ENCODE results near the gene ZNF230. TPM values are rescaled to one million over a fixed set of nuclear protein-coding genes. Genes with fewer than 3 reads are reported as not detected.
A peak's percentile ranks its signal among the peaks of the same experiment; 100 is the strongest.

ZNF230 gene
- 2.4 and 4.5 TPM in 2 replicates for total RNA-seq

- peak; percentile 95 for DNase-seq
- peaks cover 40% of the 10 kb centered on the region for H3K9me3 Mint-ChIP-seq
- peak within 1 kb of the TSS; percentile 97 for H3K4me3 Mint-ChIP-seq
- H3K36me3 Mint-ChIP-seq (ENCODE audit: low read depth): peaks cover 42% of the 10 kb centered on the region
- H3K27me3 Mint-ChIP-seq: no peaks in the 10 kb centered on the region
- H3K4me1 Mint-ChIP-seq: peaks cover 15% of the 10 kb centered on the region
- intact Hi-C loops (cut with micrococcal nuclease): loop anchor here (1.0 to 10.0 kb wide), 11 partner anchors 19 to 498 kb away; partner anchors contain the start of genes ZNF155, ZNF180, ZNF222 and ZNF224
- peak within 1 kb of the TSS; percentile 96 for H3K27ac Mint-ChIP-seq
Measured at GRCh38 chr19:44002566-44003460, at the start of gene ZNF230. Gene ZNF230, plus strand, starts transcription at chr19:44002957. Its CDS starts 4,122 bp downstream, at chr19:44007079.

- Mint-ChIP-seq H3K9me3 (peaks cover 25% of the 10 kb centered on the region), H3K27me3 (no peaks in the 10 kb centered on the region), H3K4me1 (no peaks in the 10 kb centered on the region), H3K4me3 (no peak overlapping the region), H3K27ac (no peak overlapping the region), H3K36me3 (ENCODE audit: low read depth) (no peaks in the 10 kb centered on the region)
- DNase-seq: no peak
- intact Hi-C loops (cut with micrococcal nuclease): no loop called here
Measured at GRCh38 chr19:43956827-43957226, 45.9 kb upstream of the ZNF230 start.

GRCh38 chr19:43957891-43958290 is 44.9 kb upstream of the ZNF230 start:
- Mint-ChIP-seq H3K4me3 (no peak overlapping the region), H3K36me3 (ENCODE audit: low read depth) (no peaks in the 10 kb centered on the region), H3K27ac (no peak overlapping the region), H3K9me3 (peaks cover 27% of the 10 kb centered on the region), H3K4me1 (no peaks in the 10 kb centered on the region), H3K27me3 (no peaks in the 10 kb centered on the region)
- DNase-seq: no peak
- intact Hi-C loops (cut with micrococcal nuclease): no loop called here

- Mint-ChIP-seq H3K36me3 (ENCODE audit: low read depth) (no peaks in the 10 kb centered on the region), H3K27ac (no peak overlapping the region), H3K9me3 (peaks cover 34% of the 10 kb centered on the region), H3K4me3 (no peak overlapping the region), H3K27me3 (no peaks in the 10 kb centered on the region), H3K4me1 (no peaks in the 10 kb centered on the region)
- intact Hi-C loops (cut with micrococcal nuclease): no loop called here
- DNase-seq: no peak
Measured at GRCh38 chr19:43960411-43960810, 42.3 kb upstream of the ZNF230 start.

GRCh38 chr19:43966079-43966694 is 36.6 kb upstream of the ZNF230 start:
- H3K36me3 Mint-ChIP-seq (ENCODE audit: low read depth): peaks cover 5% of the 10 kb centered on the region
- peaks cover 32% of the 10 kb centered on the region for H3K9me3 Mint-ChIP-seq
- H3K27ac Mint-ChIP-seq: no peak overlapping the region
- intact Hi-C loops (cut with micrococcal nuclease): no loop called here
- no peak for DNase-seq
- no peaks in the 10 kb centered on the region for H3K4me1 Mint-ChIP-seq
- H3K27me3 Mint-ChIP-seq: no peaks in the 10 kb centered on the region
- no peak overlapping the region for H3K4me3 Mint-ChIP-seq

- Mint-ChIP-seq H3K27me3 (no peaks in the 10 kb centered on the region), H3K36me3 (ENCODE audit: low read depth) (no peaks in the 10 kb centered on the region), H3K4me3 (no peak overlapping the region), H3K9me3 (peaks cover 29% of the 10 kb centered on the region), H3K27ac (no peak overlapping the region), H3K4me1 (no peaks in the 10 kb centered on the region)
- DNase-seq: no peak
- intact Hi-C loops (cut with micrococcal nuclease): no loop called here
Measured at GRCh38 chr19:43976732-43977131, 26.0 kb upstream of the ZNF230 start.

- no peaks in the 10 kb centered on the region for H3K27me3 Mint-ChIP-seq
- H3K4me3 Mint-ChIP-seq: peak overlapping the region; percentile 77
- H3K9me3 Mint-ChIP-seq: peaks cover 17% of the 10 kb centered on the region
- no peak overlapping the region for H3K27ac Mint-ChIP-seq
- H3K36me3 Mint-ChIP-seq (ENCODE audit: low read depth): peaks cover 21% of the 10 kb centered on the region
- peaks cover 8% of the 10 kb centered on the region for H3K4me1 Mint-ChIP-seq
- DNase-seq: no peak
- intact Hi-C loops (cut with micrococcal nuclease): loop anchor here (5.0 kb wide), 1 partner anchor 46 kb away; the partner anchor contains the start of gene ZNF45
Measured at GRCh38 chr19:43983544-43983911, 19.2 kb upstream of the ZNF230 start.

- H3K27ac Mint-ChIP-seq: peak within 1 kb of the TSS; percentile 93
- peaks cover 26% of the 10 kb centered on the region for H3K36me3 Mint-ChIP-seq (ENCODE audit: low read depth)
- peak; percentile 91 for DNase-seq
- H3K4me1 Mint-ChIP-seq: peaks cover 8% of the 10 kb centered on the region
- peak within 1 kb of the TSS; percentile 97 for H3K4me3 Mint-ChIP-seq
- peaks cover 23% of the 10 kb centered on the region for H3K9me3 Mint-ChIP-seq
- intact Hi-C loops (cut with micrococcal nuclease): loop anchor here (1.0 to 5.0 kb wide), 6 partner anchors 18 to 129 kb away; partner anchors contain the start of genes ZNF221, ZNF222, ZNF224 and ZNF225
- H3K27me3 Mint-ChIP-seq: no peaks in the 10 kb centered on the region
Measured at GRCh38 chr19:43983912-43984686, 18.7 kb upstream of the ZNF230 start, which contains the start of gene ZNF155. Gene ZNF155, plus strand, starts transcription at chr19:43984188. Its CDS starts 4,356 bp downstream, at chr19:43988544.

- peaks cover 8% of the 10 kb centered on the region for H3K4me1 Mint-ChIP-seq
- peaks cover 25% of the 10 kb centered on the region for H3K9me3 Mint-ChIP-seq
- no peaks in the 10 kb centered on the region for H3K27me3 Mint-ChIP-seq
- no peak for DNase-seq
- intact Hi-C loops (cut with micrococcal nuclease): loop anchor here (1.0 to 5.0 kb wide), 6 partner anchors 18 to 129 kb away; partner anchors contain the start of genes ZNF221, ZNF222, ZNF224 and ZNF225
- H3K27ac Mint-ChIP-seq: peak overlapping the region; percentile 93
- H3K4me3 Mint-ChIP-seq: peak overlapping the region; percentile 97
- peaks cover 32% of the 10 kb centered on the region for H3K36me3 Mint-ChIP-seq (ENCODE audit: low read depth)
Measured at GRCh38 chr19:43984687-43985000, 18.1 kb upstream of the ZNF230 start.

- Mint-ChIP-seq H3K9me3 (peaks cover 43% of the 10 kb centered on the region), H3K4me1 (peaks cover 10% of the 10 kb centered on the region), H3K27ac (no peak overlapping the region), H3K4me3 (no peak overlapping the region), H3K36me3 (ENCODE audit: low read depth) (peaks cover 59% of the 10 kb centered on the region), H3K27me3 (no peaks in the 10 kb centered on the region)
- intact Hi-C loops (cut with micrococcal nuclease): no loop called here
- no peak for DNase-seq
Measured at GRCh38 chr19:43997631-43998290, 5.0 kb upstream of the ZNF230 start.

GRCh38 chr19:44002212-44002565 is 568 bp upstream of the ZNF230 start:
- peaks cover 15% of the 10 kb centered on the region for H3K4me1 Mint-ChIP-seq
- H3K27ac Mint-ChIP-seq: peak overlapping the region; percentile 96
- intact Hi-C loops (cut with micrococcal nuclease): loop anchor here (1.0 to 10.0 kb wide), 11 partner anchors 18 to 499 kb away; partner anchors contain the start of genes ZNF155, ZNF180, ZNF222 and ZNF224
- peak overlapping the region; percentile 97 for H3K4me3 Mint-ChIP-seq
- H3K9me3 Mint-ChIP-seq: peaks cover 37% of the 10 kb centered on the region
- peaks cover 42% of the 10 kb centered on the region for H3K36me3 Mint-ChIP-seq (ENCODE audit: low read depth)
- no peaks in the 10 kb centered on the region for H3K27me3 Mint-ChIP-seq
- DNase-seq: peak; percentile 58

- H3K27me3 Mint-ChIP-seq: no peaks in the 10 kb centered on the region
- H3K4me1 Mint-ChIP-seq: peaks cover 15% of the 10 kb centered on the region
- peaks cover 35% of the 10 kb centered on the region for H3K9me3 Mint-ChIP-seq
- H3K4me3 Mint-ChIP-seq: peak overlapping the region; percentile 97
- peak; percentile 68 for DNase-seq
- intact Hi-C loops (cut with micrococcal nuclease): loop anchor here (2.0 to 10.0 kb wide), 8 partner anchors 69 to 497 kb away; partner anchors contain the start of genes ZNF180, ZNF224, ZNF225 and ZNF226
- H3K27ac Mint-ChIP-seq: peak overlapping the region; percentile 96
- peaks cover 43% of the 10 kb centered on the region for H3K36me3 Mint-ChIP-seq (ENCODE audit: low read depth)
Measured at GRCh38 chr19:44003461-44004009, 778 bp downstream of the ZNF230 start.

- no peak overlapping the region for H3K4me3 Mint-ChIP-seq
- peaks cover 61% of the 10 kb centered on the region for H3K36me3 Mint-ChIP-seq (ENCODE audit: low read depth)
- intact Hi-C loops (cut with micrococcal nuclease): loop anchor here (10.0 kb wide), 1 partner anchor 299 kb away; the partner anchor contains the start of gene ZNF235
- H3K27me3 Mint-ChIP-seq: no peaks in the 10 kb centered on the region
- DNase-seq: no peak
- H3K27ac Mint-ChIP-seq: no peak overlapping the region
- peaks cover 15% of the 10 kb centered on the region for H3K4me1 Mint-ChIP-seq
- peaks cover 39% of the 10 kb centered on the region for H3K9me3 Mint-ChIP-seq
Measured at GRCh38 chr19:44005973-44006372, 3.2 kb downstream of the ZNF230 start.
